Right atrium auricular region (tissue), 2 donors: ENCODE data around the gene PTGDS. TPM values are rescaled to one million over a fixed set of nuclear protein-coding genes. Genes with fewer than 3 reads are reported as not detected.

Experiments used
- DNase-seq: peaks from one replicate; pipeline ENCODE4 v3.0.0-alpha.2; 2019; ENCODE audit warnings: low spot score
- H3K27ac ChIP-seq, 2 donors: fragments of 200-600 bp; sonication (generic); 1 replicate in 1 of 2; 2 replicates in 1 of 2; pipeline ENCODE4 v1.5.1; 2016 to 2019
- H3K27me3 ChIP-seq, 2 donors: fragments of 200-600 bp; sonication (generic); one replicate each; pipeline versions ENCODE4 v1.5.1 to v1.6.0; 2017 to 2019
- H3K36me3 ChIP-seq: fragments of 200-600 bp; sonication (generic); one replicate; pipeline ENCODE4 v1.5.1; 2016
- H3K4me1 ChIP-seq, 2 donors: fragments of 200-600 bp; sonication (generic); one replicate each; pipeline versions ENCODE4 v1.5.1 to v1.6.0; 2017 to 2019
- H3K4me3 ChIP-seq, 2 donors: fragments of 200-600 bp; sonication (generic); 1 replicate in 1 of 2; 2 replicates in 1 of 2; pipeline ENCODE4 v1.5.1; 2017 to 2019; ENCODE audit warnings: mild to moderate bottlenecking in 1 of 2, moderate library complexity in 1 of 2
- H3K9me3 ChIP-seq, 2 donors: fragments of 200-600 bp; sonication (generic); one replicate each; pipeline ENCODE4 v1.5.1; 2019
- total RNA-seq, 2 donors: library from RNA; depleted of rRNA; stranded (reverse); fragments of >200 nt; gene quantifications; one replicate each; pipeline ENCODE4 v1.1.0, GENCODE V29; 2016
- TF ChIP-seq, protein P1 (sequence below), 2 donors: fragments of 200-600 bp; sonication (generic); IDR thresholded peaks; one replicate each; pipeline ENCODE4 v1.5.1; 2019; ENCODE audit warnings: antibody characterized with exemption in 2 of 2

The PTGDS gene
- total RNA-seq, 2 donors from 2014 or later, result 1,799 to 2,426 TPM

DNA sequence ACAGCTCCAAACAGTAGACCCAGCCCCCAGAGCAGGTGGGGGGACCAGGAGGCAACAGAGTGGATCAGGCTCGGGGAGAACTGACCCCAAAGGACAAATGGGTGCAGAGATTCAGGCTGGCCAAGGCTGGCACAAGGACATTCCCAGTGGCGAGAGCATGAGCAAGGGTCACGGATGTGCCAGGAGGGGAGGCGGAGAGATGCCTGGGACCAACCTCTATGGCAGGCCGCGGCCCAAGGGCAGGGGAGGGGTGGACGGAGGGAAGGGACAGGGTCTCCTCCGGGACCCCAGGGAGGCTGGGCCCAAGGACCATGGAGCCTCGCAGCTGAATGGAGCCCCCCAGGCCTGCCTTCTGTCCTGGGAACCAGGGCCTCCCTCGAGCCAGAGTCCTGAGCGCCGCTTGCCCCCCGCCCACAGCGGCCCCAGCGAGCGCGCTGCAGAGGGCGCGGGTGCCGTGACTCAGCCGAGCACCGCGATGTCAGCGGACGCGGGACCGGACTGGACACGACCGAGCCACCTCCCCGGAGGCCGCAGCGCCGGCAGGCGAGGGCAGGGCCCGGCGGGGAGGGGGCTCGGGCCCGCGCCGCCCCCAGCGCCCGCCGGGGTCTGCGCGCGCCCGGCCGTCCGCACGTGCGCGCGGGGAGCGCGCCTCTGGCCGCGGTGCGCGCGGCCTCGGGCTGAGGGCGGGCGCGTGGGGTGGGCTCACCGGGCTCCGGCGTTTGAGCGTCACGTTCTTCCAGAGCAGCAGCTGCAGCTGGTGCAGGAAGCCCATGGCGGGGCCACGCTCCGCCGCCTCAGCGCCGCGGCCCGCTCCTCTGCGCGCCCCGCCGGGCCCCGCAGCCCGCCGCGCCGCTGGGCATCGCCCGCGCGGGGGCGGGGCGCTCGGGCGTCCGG lies 50.3 kb downstream of the PTGDS start, which contains the start of gene ABCA2:
TSS of gene ABCA2 (minus strand) at position 869 of the 894 bp plus-strand sequence. CDS start at position 772, 97 bp downstream.
- no peaks in the 10 kb centered on the region for H3K9me3 ChIP-seq
- DNase-seq, result no peak
- peak within 1 kb of the TSS; percentile 67 to 69 for H3K27ac ChIP-seq
- no peaks in the 10 kb centered on the region for H3K27me3 ChIP-seq
- peak within 1 kb of the TSS; percentile 58 to 69 for H3K4me3 ChIP-seq
- H3K4me1 ChIP-seq, result peaks cover 0 to 27% of the 10 kb centered on the region in 2 donors
- H3K36me3 ChIP-seq, result no peaks in the 10 kb centered on the region
- TF ChIP-seq, protein P1, sequence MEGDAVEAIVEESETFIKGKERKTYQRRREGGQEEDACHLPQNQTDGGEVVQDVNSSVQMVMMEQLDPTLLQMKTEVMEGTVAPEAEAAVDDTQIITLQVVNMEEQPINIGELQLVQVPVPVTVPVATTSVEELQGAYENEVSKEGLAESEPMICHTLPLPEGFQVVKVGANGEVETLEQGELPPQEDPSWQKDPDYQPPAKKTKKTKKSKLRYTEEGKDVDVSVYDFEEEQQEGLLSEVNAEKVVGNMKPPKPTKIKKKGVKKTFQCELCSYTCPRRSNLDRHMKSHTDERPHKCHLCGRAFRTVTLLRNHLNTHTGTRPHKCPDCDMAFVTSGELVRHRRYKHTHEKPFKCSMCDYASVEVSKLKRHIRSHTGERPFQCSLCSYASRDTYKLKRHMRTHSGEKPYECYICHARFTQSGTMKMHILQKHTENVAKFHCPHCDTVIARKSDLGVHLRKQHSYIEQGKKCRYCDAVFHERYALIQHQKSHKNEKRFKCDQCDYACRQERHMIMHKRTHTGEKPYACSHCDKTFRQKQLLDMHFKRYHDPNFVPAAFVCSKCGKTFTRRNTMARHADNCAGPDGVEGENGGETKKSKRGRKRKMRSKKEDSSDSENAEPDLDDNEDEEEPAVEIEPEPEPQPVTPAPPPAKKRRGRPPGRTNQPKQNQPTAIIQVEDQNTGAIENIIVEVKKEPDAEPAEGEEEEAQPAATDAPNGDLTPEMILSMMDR (IDR thresholded peaks at IDR 0.05), result no peak

DNA sequence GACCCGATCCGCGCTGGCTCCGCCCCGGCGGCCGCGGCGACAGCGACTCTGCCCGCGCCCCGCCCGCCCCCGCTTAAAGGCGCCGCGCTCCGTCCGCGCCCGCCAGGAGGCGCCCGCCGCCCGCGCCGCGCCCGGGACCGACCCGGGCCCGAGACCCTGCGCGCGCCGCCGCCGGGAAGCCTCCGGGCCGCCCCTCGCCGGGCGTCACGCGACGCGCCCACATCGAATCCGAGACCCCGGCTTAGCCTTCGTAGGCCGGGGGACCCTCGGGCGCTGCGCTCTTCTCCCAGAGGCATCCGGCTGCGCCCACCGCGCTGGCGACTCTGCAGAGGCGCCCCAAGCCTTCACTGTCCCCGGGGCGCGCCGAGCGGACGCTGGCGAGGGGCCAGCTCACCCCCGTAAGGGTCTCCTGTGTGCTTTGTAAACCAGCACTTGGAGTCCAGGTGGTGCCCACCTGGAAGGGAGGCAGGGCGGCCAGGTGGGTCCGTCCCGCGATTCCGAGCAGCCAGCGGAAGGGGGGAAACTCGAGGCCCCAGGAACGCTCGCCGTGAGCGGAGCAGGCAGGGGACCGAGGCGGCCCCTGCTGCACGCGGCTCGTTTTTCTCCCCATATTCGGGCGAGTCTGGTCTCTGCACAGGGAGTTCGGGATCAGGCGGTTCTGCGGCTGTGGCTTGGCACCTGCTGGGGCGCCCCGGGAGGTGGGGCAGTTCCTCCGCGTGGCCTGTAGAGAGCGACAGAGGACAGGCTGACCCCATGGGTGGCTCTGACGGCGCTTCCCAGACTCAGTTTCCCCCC lies 51.2 kb downstream of the PTGDS start:
- Histone ChIP-seq H3K27me3 (no peaks in the 10 kb centered on the region), H3K27ac (peak overlapping the region; percentile 67 to 69), H3K9me3 (no peaks in the 10 kb centered on the region), H3K4me1 (peaks cover 0 to 27% of the 10 kb centered on the region in 2 donors), H3K4me3 (peak overlapping the region; percentile 58 to 69), H3K36me3 (no peaks in the 10 kb centered on the region)
- TF ChIP-seq, protein P1 (IDR thresholded peaks at IDR 0.05), result no peak
- DNase-seq, result no peak

DNA sequence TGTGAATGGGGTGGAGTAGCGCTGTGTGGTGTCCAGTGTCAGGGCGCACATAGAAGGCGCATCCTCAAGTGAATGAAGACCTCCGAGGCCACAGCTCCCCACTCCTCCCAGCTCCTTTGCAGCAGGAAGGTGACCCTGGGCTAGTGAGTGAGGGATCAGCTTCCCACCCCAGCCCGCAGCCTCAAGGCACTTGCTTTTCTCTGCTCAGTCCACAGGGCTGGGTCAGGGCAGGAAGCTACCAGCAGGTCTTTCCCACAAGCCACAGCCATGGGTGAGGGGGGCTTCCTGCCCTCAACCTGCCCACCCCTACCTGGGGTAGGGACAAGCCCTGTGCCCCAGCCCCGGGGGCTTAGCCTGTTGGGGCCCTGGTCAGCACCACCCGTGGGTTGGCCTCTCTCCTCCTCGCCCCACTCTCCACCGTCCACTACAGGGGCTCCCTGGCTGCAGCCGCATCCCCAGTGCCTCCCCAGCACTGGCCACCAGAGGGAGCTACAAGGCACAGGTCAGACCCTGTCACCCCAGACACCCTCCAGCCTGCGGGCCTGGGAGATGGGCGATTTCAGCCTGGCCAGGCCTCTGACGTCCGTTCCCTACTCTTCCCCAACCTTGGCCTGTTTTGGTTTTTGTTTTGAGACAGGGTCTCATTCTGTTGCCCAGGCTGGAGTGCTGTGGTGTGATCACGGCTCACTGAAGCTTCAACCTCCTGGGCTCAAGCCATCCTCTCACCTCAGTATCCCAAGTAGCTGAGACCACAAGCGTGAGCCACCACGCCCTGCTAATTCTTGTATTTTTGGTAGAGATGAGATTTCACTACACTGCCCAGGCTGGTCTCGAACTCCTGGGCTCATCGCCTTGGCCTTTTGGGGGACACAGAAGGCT lies 52.0 kb downstream of the PTGDS start:
- H3K27ac ChIP-seq, result peak overlapping the region in 1 of 2 donors; percentile 67
- DNase-seq, result peak; percentile 74
- peak overlapping the region in 1 of 2 donors; percentile 69 for H3K4me3 ChIP-seq
- H3K9me3 ChIP-seq, result no peaks in the 10 kb centered on the region
- TF ChIP-seq, protein P1 (IDR thresholded peaks at IDR 0.05), result peak; percentile 92 to 95
- H3K4me1 ChIP-seq, result peaks cover 0 to 27% of the 10 kb centered on the region in 2 donors
- no peaks in the 10 kb centered on the region for H3K27me3 ChIP-seq
- no peaks in the 10 kb centered on the region for H3K36me3 ChIP-seq

DNA sequence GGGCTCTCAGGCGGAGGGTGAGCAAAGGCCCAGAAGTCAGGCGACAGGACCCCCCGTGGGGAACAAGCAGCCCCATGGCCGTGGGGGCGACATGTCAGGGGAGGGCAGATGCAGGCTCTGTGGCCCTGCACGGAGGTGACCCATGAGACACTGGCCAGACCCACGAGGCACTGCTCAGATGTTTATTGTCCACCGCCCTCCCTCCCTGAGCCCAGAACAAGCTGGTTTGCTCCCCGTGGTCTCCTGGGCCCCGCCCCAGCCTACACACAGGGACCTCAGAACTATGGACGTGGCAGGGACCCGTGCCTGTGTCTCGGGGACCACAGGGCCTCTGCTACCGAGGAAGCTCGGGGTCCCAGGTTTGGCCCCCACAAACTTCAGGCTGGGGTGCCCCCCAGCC lies 52.7 kb downstream of the PTGDS start:
- Histone ChIP-seq H3K9me3 (no peaks in the 10 kb centered on the region), H3K27me3 (no peaks in the 10 kb centered on the region), H3K36me3 (no peaks in the 10 kb centered on the region), H3K27ac (no peak overlapping the region), H3K4me1 (peaks cover 0 to 34% of the 10 kb centered on the region in 2 donors), H3K4me3 (no peak overlapping the region)
- TF ChIP-seq, protein P1 (IDR thresholded peaks at IDR 0.05), result no peak
- no peak for DNase-seq
